Astrocyte (in vitro differentiated cells and primary cell): ENCODE data around the gene VEPH1. TPM values are rescaled to one million over a fixed set of nuclear protein-coding genes. Genes with fewer than 3 reads are reported as not detected.

Experiments used
- DNase-seq: peaks from one replicate; pipeline ENCODE4 v3.0.0-alpha.2; 2010; ENCODE audit warnings: low read depth
- FAIRE-seq: peaks from 2 replicates; lab custom pipeline; 2011; peaks lifted over from hg19 to GRCh38; lab: Jason Lieb, UNC
- H2AFZ ChIP-seq: 2 replicates; pipeline ENCODE4 v1.6.0; 2012; ENCODE audit warnings: low read depth, low read length, inconsistent platforms
- H3K27ac ChIP-seq: 2 replicates; pipeline ENCODE4 v1.5.1; 2011; ENCODE audit warnings: low read depth, low read length, inconsistent platforms
- H3K27me3 ChIP-seq: 2 replicates; pipeline ENCODE4 v1.6.0; 2011; ENCODE audit warnings: low read length, inconsistent platforms; ENCODE audit not compliant: insufficient read depth
- H3K36me3 ChIP-seq: 2 replicates; pipeline ENCODE4 v1.5.1; 2011; ENCODE audit warnings: low read length, inconsistent platforms; ENCODE audit not compliant: insufficient read depth
- H3K4me1 ChIP-seq: 2 replicates; pipeline ENCODE4 v1.5.1; 2011; ENCODE audit warnings: low read length, inconsistent platforms; ENCODE audit not compliant: insufficient read depth
- H3K4me2 ChIP-seq: 2 replicates; pipeline ENCODE4 v1.6.0; 2012; ENCODE audit warnings: low read length, inconsistent platforms
- H3K4me3 ChIP-seq: 2 replicates; pipeline ENCODE4 v1.5.1; 2011; ENCODE audit warnings: low read depth, mild to moderate bottlenecking, low read length, inconsistent platforms; ENCODE audit not compliant: insufficient read depth
- H3K79me2 ChIP-seq: 2 replicates; pipeline ENCODE4 v1.6.0; 2012; ENCODE audit warnings: mild to moderate bottlenecking, low read length, inconsistent platforms; ENCODE audit not compliant: insufficient read depth
- H3K9ac ChIP-seq: 2 replicates; pipeline ENCODE4 v1.6.0; 2012; ENCODE audit warnings: mild to moderate bottlenecking, low read length, inconsistent platforms
- H3K9me3 ChIP-seq: 2 replicates; pipeline ENCODE4 v1.5.1; 2012; ENCODE audit warnings: low read depth, mild to moderate bottlenecking, low read length, inconsistent platforms; ENCODE audit not compliant: insufficient read depth
- H4K20me1 ChIP-seq: 2 replicates; pipeline ENCODE4 v1.6.0; 2012; ENCODE audit warnings: low read length, inconsistent platforms; ENCODE audit not compliant: insufficient read depth
- H3K27ac Mint-ChIP-seq: one replicate; pipeline ENCODE4 v1.8.0; 2021; ENCODE audit warnings: mild to moderate bottlenecking, mixed read lengths; ENCODE audit not compliant: unreplicated experiment
- H3K27me3 Mint-ChIP-seq: one replicate; pipeline ENCODE4 v1.8.0; 2021; ENCODE audit warnings: low read depth, mixed read lengths; ENCODE audit not compliant: unreplicated experiment
- H3K36me3 Mint-ChIP-seq: one replicate; pipeline ENCODE4 v1.8.0; 2021; ENCODE audit warnings: low read depth, mixed read lengths; ENCODE audit not compliant: unreplicated experiment
- H3K4me1 Mint-ChIP-seq: one replicate; pipeline ENCODE4 v1.8.0; 2021; ENCODE audit warnings: low read depth, mixed read lengths; ENCODE audit not compliant: unreplicated experiment
- H3K4me3 Mint-ChIP-seq: one replicate; pipeline ENCODE4 v1.8.0; 2021; ENCODE audit warnings: mild to moderate bottlenecking, moderate library complexity, mixed read lengths; ENCODE audit not compliant: unreplicated experiment
- H3K9me3 Mint-ChIP-seq: one replicate; pipeline ENCODE4 v1.8.0; 2021; ENCODE audit warnings: mild to moderate bottlenecking, mixed read lengths; ENCODE audit not compliant: unreplicated experiment
- EZH2 ChIP-seq: IDR thresholded peaks from 2 replicates; pipeline ENCODE4 v1.6.1; 2012; ENCODE audit warnings: mild to moderate bottlenecking, low read length, inconsistent platforms; ENCODE audit not compliant: insufficient read depth
- total RNA-seq: library from RNA; stranded (reverse); gene quantifications from 2 replicates; pipeline ENCODE4 v1.2.1, GENCODE V29; 2021
- TF ChIP-seq, protein P1 (sequence below): IDR thresholded peaks from 2 replicates; pipeline ENCODE4 v1.5.1; 2011; ENCODE audit warnings: low read depth, mild to moderate bottlenecking, inconsistent platforms, low read length, moderate library complexity; ENCODE audit not compliant: insufficient read depth

VEPH1 gene
- total RNA-seq, 1 donor from 2014 or later: 9.4 TPM

DNA sequence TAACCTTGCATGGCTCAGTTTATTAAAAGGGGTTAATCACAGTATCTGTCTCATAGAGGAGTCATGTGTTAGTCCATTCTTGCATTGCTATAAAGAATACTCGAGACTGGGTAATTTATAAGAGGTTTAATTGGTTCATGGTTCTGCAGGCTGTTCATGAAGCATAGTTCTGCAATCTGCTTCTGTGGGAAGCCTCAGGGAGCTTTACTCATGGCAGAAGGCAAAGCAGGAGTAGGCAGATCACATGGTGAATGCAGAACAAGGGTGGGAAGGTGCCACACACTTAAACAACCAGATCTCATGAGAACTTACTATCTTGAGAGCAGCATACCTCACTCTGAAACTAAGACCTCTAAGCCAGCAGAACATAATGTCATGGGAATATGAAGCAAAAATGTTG lies 108.8 kb downstream of the VEPH1 start:
- peaks cover 1% of the 10 kb centered on the region for H3K36me3 Mint-ChIP-seq
- Histone ChIP-seq H3K27ac (no peak overlapping the region), H3K4me2 (no peak overlapping the region), H2AFZ (no peak overlapping the region), H3K27me3 (no peaks in the 10 kb centered on the region), H3K9ac (no peak overlapping the region), H3K9me3 (no peaks in the 10 kb centered on the region), H3K36me3 (no peaks in the 10 kb centered on the region), H3K4me3 (no peak overlapping the region), H3K4me1 (peaks cover 1% of the 10 kb centered on the region), H3K79me2 (no peaks in the 10 kb centered on the region), H4K20me1 (no peaks in the 10 kb centered on the region)
- no peak for FAIRE-seq
- no peak overlapping the region for H3K4me3 Mint-ChIP-seq
- no peaks in the 10 kb centered on the region for H3K9me3 Mint-ChIP-seq
- H3K27ac Mint-ChIP-seq: no peak overlapping the region
- TF ChIP-seq, protein P1, sequence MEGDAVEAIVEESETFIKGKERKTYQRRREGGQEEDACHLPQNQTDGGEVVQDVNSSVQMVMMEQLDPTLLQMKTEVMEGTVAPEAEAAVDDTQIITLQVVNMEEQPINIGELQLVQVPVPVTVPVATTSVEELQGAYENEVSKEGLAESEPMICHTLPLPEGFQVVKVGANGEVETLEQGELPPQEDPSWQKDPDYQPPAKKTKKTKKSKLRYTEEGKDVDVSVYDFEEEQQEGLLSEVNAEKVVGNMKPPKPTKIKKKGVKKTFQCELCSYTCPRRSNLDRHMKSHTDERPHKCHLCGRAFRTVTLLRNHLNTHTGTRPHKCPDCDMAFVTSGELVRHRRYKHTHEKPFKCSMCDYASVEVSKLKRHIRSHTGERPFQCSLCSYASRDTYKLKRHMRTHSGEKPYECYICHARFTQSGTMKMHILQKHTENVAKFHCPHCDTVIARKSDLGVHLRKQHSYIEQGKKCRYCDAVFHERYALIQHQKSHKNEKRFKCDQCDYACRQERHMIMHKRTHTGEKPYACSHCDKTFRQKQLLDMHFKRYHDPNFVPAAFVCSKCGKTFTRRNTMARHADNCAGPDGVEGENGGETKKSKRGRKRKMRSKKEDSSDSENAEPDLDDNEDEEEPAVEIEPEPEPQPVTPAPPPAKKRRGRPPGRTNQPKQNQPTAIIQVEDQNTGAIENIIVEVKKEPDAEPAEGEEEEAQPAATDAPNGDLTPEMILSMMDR: no peak
- TF ChIP-seq EZH2: no peak
- no peak for DNase-seq
- H3K27me3 Mint-ChIP-seq: no peaks in the 10 kb centered on the region
- no peaks in the 10 kb centered on the region for H3K4me1 Mint-ChIP-seq

DNA sequence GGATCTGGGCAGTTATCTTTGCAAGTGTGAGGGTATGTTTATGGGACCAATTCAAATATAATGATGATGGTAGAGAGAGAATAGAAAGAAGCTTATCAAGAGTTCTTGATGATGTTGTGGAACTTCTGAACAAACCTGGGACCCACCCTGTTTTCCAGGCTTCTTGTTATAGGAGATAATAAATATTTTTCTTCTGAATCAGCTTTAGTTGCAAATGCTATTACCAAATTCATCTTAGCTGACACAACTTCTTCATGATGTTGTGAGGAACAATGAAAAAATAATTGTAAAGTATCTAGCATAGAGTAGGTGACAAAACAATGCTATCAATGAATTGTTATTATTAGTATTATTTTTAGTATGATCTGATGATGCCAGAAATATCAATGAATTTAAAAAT lies 110.1 kb downstream of the VEPH1 start:
- no peak for DNase-seq
- H3K4me3 Mint-ChIP-seq: no peak overlapping the region
- H3K4me1 Mint-ChIP-seq: peaks cover 3% of the 10 kb centered on the region
- H3K27me3 ChIP-seq: no peaks in the 10 kb centered on the region
- no peak overlapping the region for H3K9ac ChIP-seq
- no peaks in the 10 kb centered on the region for H3K9me3 ChIP-seq
- no peaks in the 10 kb centered on the region for H3K79me2 ChIP-seq
- H4K20me1 ChIP-seq: no peaks in the 10 kb centered on the region
- H3K4me2 ChIP-seq: no peak overlapping the region
- no peaks in the 10 kb centered on the region for H3K9me3 Mint-ChIP-seq
- no peak overlapping the region for H3K27ac Mint-ChIP-seq
- H3K27ac ChIP-seq: no peak overlapping the region
- peaks cover 1% of the 10 kb centered on the region for H3K36me3 Mint-ChIP-seq
- H3K4me1 ChIP-seq: peaks cover 6% of the 10 kb centered on the region
- TF ChIP-seq EZH2: no peak
- TF ChIP-seq, protein P1: no peak
- no peak for FAIRE-seq
- no peak overlapping the region for H2AFZ ChIP-seq
- no peaks in the 10 kb centered on the region for H3K36me3 ChIP-seq
- H3K27me3 Mint-ChIP-seq: no peaks in the 10 kb centered on the region
- H3K4me3 ChIP-seq: no peak overlapping the region

DNA sequence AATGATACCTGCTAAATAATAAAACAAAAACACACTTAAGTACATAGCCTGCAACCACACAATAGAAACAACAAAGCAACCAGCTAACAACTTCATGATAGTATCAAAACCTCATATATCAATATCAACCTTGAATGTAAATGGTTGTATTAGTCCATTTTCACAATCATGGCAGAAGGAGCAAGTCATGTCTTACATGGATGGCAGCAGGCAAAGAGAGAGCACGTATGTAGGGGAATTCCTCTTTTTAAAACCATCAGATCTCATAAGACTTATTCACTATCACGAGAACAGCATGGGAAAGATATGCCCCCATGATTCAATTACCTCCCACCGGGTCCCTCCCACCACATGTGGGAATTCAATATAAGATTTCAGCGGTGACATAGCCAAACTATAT lies 111.1 kb downstream of the VEPH1 start:
- DNase-seq (no peak), FAIRE-seq (no peak)
- Histone ChIP-seq H3K27me3 (no peaks in the 10 kb centered on the region), H2AFZ (no peak overlapping the region), H3K4me2 (no peak overlapping the region), H3K9ac (no peak overlapping the region), H3K27ac (no peak overlapping the region), H3K9me3 (no peaks in the 10 kb centered on the region), H3K4me1 (peaks cover 6% of the 10 kb centered on the region), H3K79me2 (no peaks in the 10 kb centered on the region), H4K20me1 (no peaks in the 10 kb centered on the region), H3K36me3 (no peaks in the 10 kb centered on the region), H3K4me3 (no peak overlapping the region)
- Mint-ChIP-seq H3K27me3 (no peaks in the 10 kb centered on the region), H3K27ac (no peak overlapping the region), H3K4me3 (no peak overlapping the region), H3K36me3 (peaks cover 1% of the 10 kb centered on the region), H3K9me3 (no peaks in the 10 kb centered on the region), H3K4me1 (peaks cover 3% of the 10 kb centered on the region)
- no peak for TF ChIP-seq EZH2
- TF ChIP-seq, protein P1: no peak
